Lower leg skin (tissue), 3 donors: Measurements from ENCODE around the gene SLC9A7.

Experiments
- POLR2A ChIP-seq, 2 donors: fragments of 450-650 bp; IDR thresholded peaks; one replicate each; pipeline ENCODE4 v1.6.1; 2016 to 2017; ENCODE audit warnings: antibody characterized with exemption in 2 of 2, mild to moderate bottlenecking in 1 of 2, moderate library complexity in 1 of 2
- TF ChIP-seq, protein P1 (sequence below), 3 donors: fragments of 450-650 bp; IDR thresholded peaks; one replicate each; pipeline ENCODE4 v1.5.1; 2016; ENCODE audit warnings: antibody characterized with exemption in 3 of 3, mild to moderate bottlenecking in 3 of 3, moderate library complexity in 2 of 3

DNA sequence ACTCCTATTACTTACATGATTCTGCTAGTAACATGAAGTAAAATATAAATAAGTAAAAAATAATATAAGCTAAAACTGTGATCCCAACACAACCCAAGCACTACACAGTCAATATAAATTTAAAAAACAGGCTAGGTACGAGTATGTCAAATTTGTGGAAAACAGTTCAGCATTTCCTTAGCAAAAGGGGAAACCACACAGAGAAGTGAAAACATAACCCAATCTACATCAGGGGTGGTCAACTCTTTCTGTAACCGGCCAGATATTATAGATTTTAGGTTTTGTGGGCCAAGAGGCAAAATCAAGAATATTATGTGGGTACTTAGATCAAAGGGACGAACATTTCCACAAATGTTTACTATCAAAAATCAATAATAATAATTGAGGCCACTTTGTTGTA is 115.3 kb downstream of the SLC9A7 start:
- TF ChIP-seq, protein P1, sequence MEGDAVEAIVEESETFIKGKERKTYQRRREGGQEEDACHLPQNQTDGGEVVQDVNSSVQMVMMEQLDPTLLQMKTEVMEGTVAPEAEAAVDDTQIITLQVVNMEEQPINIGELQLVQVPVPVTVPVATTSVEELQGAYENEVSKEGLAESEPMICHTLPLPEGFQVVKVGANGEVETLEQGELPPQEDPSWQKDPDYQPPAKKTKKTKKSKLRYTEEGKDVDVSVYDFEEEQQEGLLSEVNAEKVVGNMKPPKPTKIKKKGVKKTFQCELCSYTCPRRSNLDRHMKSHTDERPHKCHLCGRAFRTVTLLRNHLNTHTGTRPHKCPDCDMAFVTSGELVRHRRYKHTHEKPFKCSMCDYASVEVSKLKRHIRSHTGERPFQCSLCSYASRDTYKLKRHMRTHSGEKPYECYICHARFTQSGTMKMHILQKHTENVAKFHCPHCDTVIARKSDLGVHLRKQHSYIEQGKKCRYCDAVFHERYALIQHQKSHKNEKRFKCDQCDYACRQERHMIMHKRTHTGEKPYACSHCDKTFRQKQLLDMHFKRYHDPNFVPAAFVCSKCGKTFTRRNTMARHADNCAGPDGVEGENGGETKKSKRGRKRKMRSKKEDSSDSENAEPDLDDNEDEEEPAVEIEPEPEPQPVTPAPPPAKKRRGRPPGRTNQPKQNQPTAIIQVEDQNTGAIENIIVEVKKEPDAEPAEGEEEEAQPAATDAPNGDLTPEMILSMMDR (IDR thresholded peaks at IDR 0.05), result no peak
- TF ChIP-seq POLR2A (IDR thresholded peaks at IDR 0.05), result no peak
